Psoas muscle (tissue), 8 donors: ENCODE results near the gene GYG2. TPM values are rescaled to one million over a fixed set of nuclear protein-coding genes. Genes with fewer than 3 reads are reported as not detected.
"Not testable (repeated sequence)": the region's sequence is repeated elsewhere in the genome, so short reads cannot be mapped to it uniquely, and the experiment has no call there.

ENCODE experiments used
- ATAC-seq, 4 donors: fragments of 200-7000 bp; cut with Tn5 transposase; one replicate each; pipeline ENCODE4 v1.9.1; 2020; ENCODE audit warnings: moderate library complexity in 3 of 4, mild to moderate bottlenecking in 2 of 4
- DNase-seq, 2 donors: peaks; one replicate each; pipeline ENCODE4 v3.0.0-alpha.2; 2020
- H3K27ac ChIP-seq: fragments of 200-600 bp; one replicate; pipeline ENCODE4 v1.8.0; 2022
- H3K27me3 ChIP-seq, 3 donors: fragments of 200-600 bp in 1 of 3; one replicate each; pipeline versions ENCODE4 v1.6.1 to v1.8.0; 2013 to 2022; ENCODE audit warnings: low read length in 2 of 3, mild to moderate bottlenecking in 2 of 3, moderate library complexity in 1 of 3; ENCODE audit not compliant: insufficient read depth in 3 of 3
- H3K36me3 ChIP-seq, 2 donors: fragments of 200-600 bp in 1 of 2; one replicate each; pipeline versions ENCODE4 v1.6.1 to v1.8.0; 2013 to 2022; ENCODE audit warnings: low read depth in 1 of 2, mild to moderate bottlenecking in 1 of 2, moderate library complexity in 1 of 2; ENCODE audit not compliant: insufficient read depth in 1 of 2
- H3K4me1 ChIP-seq: fragments of 200-600 bp; one replicate; pipeline ENCODE4 v1.8.0; 2022
- H3K4me3 ChIP-seq: fragments of 200-600 bp; one replicate; pipeline ENCODE4 v1.8.0; 2022; ENCODE audit warnings: mild to moderate bottlenecking
- H3K9me3 ChIP-seq: fragments of 200-600 bp; one replicate; pipeline ENCODE4 v1.8.0; 2022
- CTCF ChIP-seq: fragments of 200-600 bp; IDR thresholded peaks from one replicate; pipeline ENCODE4 v1.8.0; 2022; ENCODE audit warnings: antibody characterized with exemption
- WGBS, 3 donors: extraction: QIAGEN DNeasy Blood & Tissue Kit; methylation state at CpG; one replicate each; pipeline versions ENCODE4 v1.1.6 to v1.1.7; 2013; 5-methylcytosine and 5-hydroxymethylcytosine counted together
- intact Hi-C, 2 donors: fragments of 100-400 bp; cut with DNase I; formaldehyde crosslinking; loops; one replicate each; pipeline versions ENCODE4 v1.11.0 to v1.14.2; 2022
- polyA plus RNA-seq, 3 donors: library from polyadenylated mRNA; stranded (reverse); fragments of 200-250 nt; gene quantifications; one replicate each; pipeline ENCODE4 v1.2.3, GENCODE V29; 2013
- total RNA-seq, 4 donors: library from RNA; stranded (reverse); fragmentation: NEBNext Ultra II Directional in 2 of 4; extraction: Animal tissue kit (Norgen Biotek cat#: 25700) in 2 of 4; gene quantifications; one replicate each; pipeline versions ENCODE4 v1.2.1 to v1.2.4, GENCODE V29; 2021 to 2023
- donor health status: healthy with polysubstance abuse.
- donor health status: DM: no; HTN: no; CAD: no; lungs with moderate emphysema.
- donor health status: Bipolar disorder and iron deficiency.
- donor health status: healthy.
- donor health status: DM: yes; HTN: yes; CAD: no.
- donor health status: DM: no; HTN: no; CAD: no.
- donor health status: DM: no; HTN: no; CAD: no.
- donor health status: DM: yes; HTN: yes; CAD: no.

The GYG2 gene
- total and polyA plus RNA-seq, 7 donors, result 0.09 to 1.1 (median 0.47) TPM; not detected in 1

DNA sequence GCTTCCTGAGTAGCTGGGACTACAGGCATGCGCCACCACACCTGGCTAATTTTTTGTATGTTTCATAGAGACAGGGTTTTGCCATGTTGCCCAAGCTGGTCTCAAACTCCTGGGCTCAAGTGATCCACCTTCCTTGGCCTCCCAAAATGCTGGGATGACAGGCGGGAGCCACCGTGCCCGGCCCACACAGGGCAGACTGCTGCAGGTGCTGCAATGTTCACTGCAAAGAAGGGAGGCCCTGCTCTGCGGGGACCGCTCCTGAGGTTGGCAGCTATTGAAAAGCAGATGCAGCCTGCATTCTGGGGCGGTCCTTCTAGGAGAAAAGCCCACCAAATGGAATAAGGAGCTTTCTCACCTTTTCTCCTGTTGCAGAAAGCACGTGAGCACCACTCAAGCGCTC lies 95.4 kb downstream of the GYG2 start:
- H3K27ac ChIP-seq, result no peak overlapping the region
- intact Hi-C loops, result no loop called here
- DNase-seq (no peak), ATAC-seq (no peak)
- H3K9me3 ChIP-seq, result no peaks in the 10 kb centered on the region
- 94 to 96% (median 96%) methylated on average over 9 of the region's 9 CpGs for WGBS, 3 donors
- H3K27me3 ChIP-seq, result peaks cover 0 to 5% (median 2%) of the 10 kb centered on the region in 3 donors
- H3K36me3 ChIP-seq, result no peaks in the 10 kb centered on the region
- no peak overlapping the region for H3K4me3 ChIP-seq
- no peaks in the 10 kb centered on the region for H3K4me1 ChIP-seq
- no peak for TF ChIP-seq CTCF

GRCh38 chrX:2926255-2926654 lies 97.5 kb downstream of the GYG2 start:
- H3K4me1 ChIP-seq, DNase-seq, H3K9me3 ChIP-seq, intact Hi-C loops, ATAC-seq, H3K36me3 ChIP-seq, H3K4me3 ChIP-seq, H3K27ac ChIP-seq: not testable (repeated sequence)
- peaks cover 0 to 21% (median 2%) of the 10 kb centered on the region in 3 donors for H3K27me3 ChIP-seq
- 84 to 88% (median 86%) methylated on average over 4 of the region's 4 CpGs for WGBS, 3 donors

DNA sequence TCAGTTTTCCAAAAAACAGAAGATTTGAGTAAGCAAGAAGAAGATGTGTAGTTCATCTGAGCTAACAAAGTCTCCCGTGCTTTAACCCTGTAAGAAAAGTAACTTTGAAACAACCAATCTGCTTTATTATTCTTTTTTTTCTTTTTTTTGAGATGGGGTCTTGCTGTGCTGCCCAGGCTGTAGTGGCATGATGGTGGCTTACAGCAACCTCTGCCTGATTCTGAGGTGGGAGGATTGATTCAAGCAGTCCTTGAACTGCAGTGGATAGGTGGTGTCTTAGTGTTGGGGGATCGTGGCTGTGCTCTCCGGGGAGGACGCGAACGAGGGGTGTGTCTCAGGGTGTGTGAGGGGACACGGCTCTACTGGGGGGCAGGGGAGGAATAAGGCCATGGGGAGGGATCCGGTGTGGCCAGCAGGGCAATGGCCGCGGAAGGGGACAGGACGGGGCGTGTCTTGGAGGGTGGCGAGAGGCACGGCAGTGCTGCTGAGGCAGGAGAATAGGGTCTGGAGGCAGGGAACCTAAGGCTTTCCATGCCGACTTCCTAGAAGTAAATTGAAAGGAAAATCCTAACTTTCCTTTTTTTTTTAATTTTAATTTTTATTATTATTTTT lies 98.0 kb downstream of the GYG2 start:
- no peaks in the 10 kb centered on the region for H3K36me3 ChIP-seq
- peaks cover 10% of the 10 kb centered on the region for H3K9me3 ChIP-seq
- no peak overlapping the region for H3K27ac ChIP-seq
- DNase-seq (no peak), ATAC-seq (no peak)
- H3K4me3 ChIP-seq, result no peak overlapping the region
- no peaks in the 10 kb centered on the region for H3K4me1 ChIP-seq
- intact Hi-C loops, result no loop called here
- H3K27me3 ChIP-seq, result peaks cover 0 to 21% (median 2%) of the 10 kb centered on the region in 3 donors
- 92 to 97% (median 95%) methylated on average over 14 to 15 of the region's 15 CpGs for WGBS, 3 donors
- TF ChIP-seq CTCF, result no peak

DNA sequence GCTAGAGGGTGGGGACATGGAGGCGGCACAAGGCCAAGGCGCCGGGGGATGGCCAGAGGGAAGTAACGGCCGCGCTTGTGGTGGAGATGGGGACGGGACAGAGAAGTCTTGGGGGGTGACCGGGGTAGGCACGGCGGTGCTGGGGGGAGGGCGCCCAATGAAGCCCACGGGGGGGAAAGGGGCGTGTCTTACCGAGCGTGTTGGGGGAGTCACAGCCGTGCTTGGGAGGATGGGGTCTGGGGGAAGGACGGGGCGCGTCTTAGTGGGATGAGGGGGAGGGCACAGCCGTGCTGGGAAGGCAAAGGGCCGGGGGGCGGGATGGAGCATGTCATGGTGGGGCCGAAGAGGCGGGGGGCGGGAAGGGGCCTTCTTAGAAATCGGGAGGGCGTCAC lies 99.5 kb downstream of the GYG2 start:
- H3K36me3 ChIP-seq, result no peaks in the 10 kb centered on the region
- no peak overlapping the region for H3K27ac ChIP-seq
- 0 to 2% (median 0%) methylated on average over 6 to 25 of the region's 27 CpGs for WGBS, 3 donors
- DNase-seq (peak; percentile 53 to 74), ATAC-seq (peak; percentile 25 to 62 (median 36))
- no peaks in the 10 kb centered on the region for H3K4me1 ChIP-seq
- intact Hi-C loops, result no loop called here
- TF ChIP-seq CTCF, result no peak
- H3K4me3 ChIP-seq, result peak overlapping the region; percentile 66
- peaks cover 0 to 21% (median 2%) of the 10 kb centered on the region in 3 donors for H3K27me3 ChIP-seq
- peaks cover 10% of the 10 kb centered on the region for H3K9me3 ChIP-seq

GRCh38 chrX:2928583-2929434 lies 100.1 kb downstream of the GYG2 start, which contains the start of gene ARSD:
Gene ARSD, minus strand, starts transcription at chrX:2929339. Its CDS starts 64 bp downstream, at chrX:2929275.
- intact Hi-C loops, result no loop called here
- DNase-seq (peak; percentile 88 to 94), ATAC-seq (peak; percentile 76 to 93 (median 90))
- peak within 1 kb of the TSS; percentile 66 for H3K4me3 ChIP-seq
- peaks cover 0 to 21% (median 2%) of the 10 kb centered on the region in 3 donors for H3K27me3 ChIP-seq
- no peaks in the 10 kb centered on the region for H3K4me1 ChIP-seq
- no peak for TF ChIP-seq CTCF
- H3K36me3 ChIP-seq, result no peaks in the 10 kb centered on the region
- peak within 1 kb of the TSS; percentile 76 for H3K27ac ChIP-seq
- peaks cover 10% of the 10 kb centered on the region for H3K9me3 ChIP-seq
- WGBS, 3 donors, result 0 to 1% (median 1%) methylated on average over 29 to 84 of the region's 84 CpGs
